ENCODE measurements around the gene EARS2. TPM values are rescaled to one million over a fixed set of nuclear protein-coding genes. Genes with fewer than 3 reads are reported as not detected.
A peak's percentile ranks its signal among the peaks of the same experiment; 100 is the strongest.

EARS2 gene
- total RNA-seq, 1 donor from 2014 or later: 15.3 TPM

- Histone ChIP-seq H3K27ac (no peak overlapping the region), H3K4me3 (no peak overlapping the region), H3K27me3 (no peaks in the 10 kb centered on the region), H3K36me3 (peaks cover 6% of the 10 kb centered on the region), H3K9me3 (no peaks in the 10 kb centered on the region), H3K4me1 (peaks cover 61% of the 10 kb centered on the region)
- no peak for ATAC-seq
- TF ChIP-seq, protein P1, sequence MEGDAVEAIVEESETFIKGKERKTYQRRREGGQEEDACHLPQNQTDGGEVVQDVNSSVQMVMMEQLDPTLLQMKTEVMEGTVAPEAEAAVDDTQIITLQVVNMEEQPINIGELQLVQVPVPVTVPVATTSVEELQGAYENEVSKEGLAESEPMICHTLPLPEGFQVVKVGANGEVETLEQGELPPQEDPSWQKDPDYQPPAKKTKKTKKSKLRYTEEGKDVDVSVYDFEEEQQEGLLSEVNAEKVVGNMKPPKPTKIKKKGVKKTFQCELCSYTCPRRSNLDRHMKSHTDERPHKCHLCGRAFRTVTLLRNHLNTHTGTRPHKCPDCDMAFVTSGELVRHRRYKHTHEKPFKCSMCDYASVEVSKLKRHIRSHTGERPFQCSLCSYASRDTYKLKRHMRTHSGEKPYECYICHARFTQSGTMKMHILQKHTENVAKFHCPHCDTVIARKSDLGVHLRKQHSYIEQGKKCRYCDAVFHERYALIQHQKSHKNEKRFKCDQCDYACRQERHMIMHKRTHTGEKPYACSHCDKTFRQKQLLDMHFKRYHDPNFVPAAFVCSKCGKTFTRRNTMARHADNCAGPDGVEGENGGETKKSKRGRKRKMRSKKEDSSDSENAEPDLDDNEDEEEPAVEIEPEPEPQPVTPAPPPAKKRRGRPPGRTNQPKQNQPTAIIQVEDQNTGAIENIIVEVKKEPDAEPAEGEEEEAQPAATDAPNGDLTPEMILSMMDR (IDR thresholded peaks at IDR 0.05): no peak
- intact Hi-C loops (cut with DNase I): no loop called here
- DNase-seq: no peak
Observed at GRCh38 chr16:23506606-23506994, 50.5 kb downstream of the EARS2 start.

GRCh38 chr16:23505671-23506605, 51.2 kb downstream of the EARS2 start:
- Histone ChIP-seq H3K27me3 (no peaks in the 10 kb centered on the region), H3K4me1 (peaks cover 64% of the 10 kb centered on the region), H3K27ac (no peak overlapping the region), H3K36me3 (peaks cover 6% of the 10 kb centered on the region), H3K4me3 (no peak overlapping the region), H3K9me3 (no peaks in the 10 kb centered on the region)
- intact Hi-C loops (cut with DNase I): no loop called here
- TF ChIP-seq, protein P1 (IDR thresholded peaks at IDR 0.05): no peak
- DNase-seq (no peak), ATAC-seq (no peak)

DNA sequence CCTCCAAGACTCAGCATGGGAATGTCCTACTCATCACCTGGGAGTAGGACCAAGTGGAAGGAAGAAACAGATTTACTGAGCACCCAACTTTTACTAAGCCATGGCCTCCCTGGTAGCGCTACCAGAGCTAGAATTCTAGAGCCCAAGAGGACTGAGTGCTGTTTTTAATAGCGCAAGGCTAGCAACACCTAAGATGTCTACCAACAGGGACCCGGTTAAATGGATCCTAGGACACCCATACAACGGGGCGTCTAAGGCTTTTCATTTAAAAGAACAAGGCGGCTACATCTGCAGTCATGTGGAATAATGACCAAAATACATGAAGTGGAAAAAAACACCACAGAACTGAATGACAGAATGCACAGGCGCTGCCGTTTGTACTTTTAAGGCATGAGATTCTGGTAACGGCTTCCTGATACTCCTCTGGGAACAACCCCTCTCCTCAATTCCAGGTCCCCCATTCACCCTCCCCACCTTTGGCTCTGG, 51.9 kb downstream of the EARS2 start:
- no peaks in the 10 kb centered on the region for H3K27me3 ChIP-seq
- no peak overlapping the region for H3K4me3 ChIP-seq
- TF ChIP-seq, protein P1 (IDR thresholded peaks at IDR 0.05): no peak
- ATAC-seq (no peak), DNase-seq (no peak)
- H3K4me1 ChIP-seq: peaks cover 69% of the 10 kb centered on the region
- H3K27ac ChIP-seq: peak overlapping the region; percentile 24
- intact Hi-C loops (cut with DNase I): no loop called here
- H3K36me3 ChIP-seq: peaks cover 6% of the 10 kb centered on the region
- no peaks in the 10 kb centered on the region for H3K9me3 ChIP-seq

DNA sequence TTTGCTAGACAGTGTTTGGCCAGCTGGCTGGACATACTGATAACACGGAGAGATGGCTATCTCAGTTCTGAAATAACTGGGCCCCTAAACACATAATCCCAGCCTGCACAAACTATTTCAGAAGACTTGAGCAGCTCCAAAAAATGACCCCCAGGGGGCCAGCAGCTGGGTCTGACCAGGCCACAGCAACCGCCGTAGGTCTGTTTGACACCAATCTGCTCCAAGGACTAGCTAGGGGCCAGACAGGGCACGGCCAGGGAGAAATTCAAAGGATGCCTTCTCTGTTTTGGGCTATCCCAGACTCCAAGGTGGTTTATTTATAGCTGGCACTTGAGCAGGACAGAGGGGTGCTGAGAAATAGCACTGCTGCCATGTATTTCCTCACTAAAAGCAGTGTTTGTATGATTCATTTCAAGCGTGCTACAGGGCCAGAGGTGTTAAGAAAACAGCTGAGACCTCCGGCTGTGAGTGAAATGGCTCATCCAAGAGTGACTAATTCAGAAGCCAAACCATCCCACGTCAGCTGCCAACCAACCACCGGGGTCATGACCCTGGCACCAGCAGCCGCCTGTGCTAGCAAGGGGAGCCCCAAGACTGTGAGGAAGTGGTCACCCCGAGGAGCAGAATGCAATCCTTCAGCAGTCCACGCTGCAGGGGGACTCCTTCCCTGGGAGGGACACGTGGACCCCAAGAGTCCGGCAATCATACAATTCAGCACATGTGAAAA, 52.5 kb downstream of the EARS2 start:
- peaks cover 6% of the 10 kb centered on the region for H3K36me3 ChIP-seq
- ATAC-seq (peak; percentile 78), DNase-seq (peak; percentile 81)
- no peaks in the 10 kb centered on the region for H3K27me3 ChIP-seq
- H3K27ac ChIP-seq: peak overlapping the region; percentile 24
- no peak overlapping the region for H3K4me3 ChIP-seq
- peaks cover 73% of the 10 kb centered on the region for H3K4me1 ChIP-seq
- intact Hi-C loops (cut with DNase I): no loop called here
- H3K9me3 ChIP-seq: no peaks in the 10 kb centered on the region
- TF ChIP-seq, protein P1 (IDR thresholded peaks at IDR 0.05): peak; percentile 8

- TF ChIP-seq, protein P1 (IDR thresholded peaks at IDR 0.05): no peak
- H3K4me1 ChIP-seq: peaks cover 73% of the 10 kb centered on the region
- peak; percentile 60 for ATAC-seq
- H3K27ac ChIP-seq: peak overlapping the region; percentile 24
- H3K4me3 ChIP-seq: no peak overlapping the region
- H3K27me3 ChIP-seq: no peaks in the 10 kb centered on the region
- DNase-seq: no peak
- H3K36me3 ChIP-seq: peaks cover 6% of the 10 kb centered on the region
- H3K9me3 ChIP-seq: no peaks in the 10 kb centered on the region
- intact Hi-C loops (cut with DNase I): no loop called here
Observed at GRCh38 chr16:23504076-23504452, 53.1 kb downstream of the EARS2 start.

Data from upper lobe of right lung (tissue), 1 donor.